Heart left ventricle (tissue), 13 donors: ENCODE data around the gene JUP.

ENCODE experiments used
- POLR2A ChIP-seq, 2 donors: fragments of 450-650 bp; IDR thresholded peaks; one replicate each; pipeline ENCODE4 v1.6.1; 2017; ENCODE audit warnings: antibody characterized with exemption in 2 of 2, mild to moderate bottlenecking in 2 of 2, moderate library complexity in 2 of 2
- TF ChIP-seq, protein P1 (sequence below), 12 donors: fragments of 200-600 bp; sonication (generic) in 4 of 12; IDR thresholded peaks; one replicate each; pipeline versions ENCODE4 v1.5.0 to v1.8.0; 2018 to 2022; ENCODE audit warnings: antibody characterized with exemption in 12 of 12, mild to moderate bottlenecking in 5 of 12
- donor health status: ischemic (EF 13 %, LVEDD 7.1; RV severe dilation, severe dysfunction).
- donor health status: DM: no; HTN: yes; CAD: no.
- donor health status: DM: no; HTN: no; CAD: no.
- donor health status: ischemic (EF 25% LVEDD 6.9; RV normal size, moderate dysfunction).
- donor health status: ischemic (EF 25% LVEDD 5.7; RV mildly dilated, moderate dysfunction).
- donor health status: ischemic (EF 35%, LVEDD 5.7; RV mildly dilated, moderate dysfunction).
- donor health status: nonischemic (EF 11% LVEDD 7.7; RV severe dilation, severe dysfunction).
- donor health status: DM: yes; HTN: yes; CAD: no.
- donor health status: PGD.
- donor health status: ischemic (EF 29% LVEDD 5.4; RV normal size, mild dysfunction).
- donor health status: nonischemic (EF 23%, LVEDD 6.1; RV moderate dilation, normal function).

DNA sequence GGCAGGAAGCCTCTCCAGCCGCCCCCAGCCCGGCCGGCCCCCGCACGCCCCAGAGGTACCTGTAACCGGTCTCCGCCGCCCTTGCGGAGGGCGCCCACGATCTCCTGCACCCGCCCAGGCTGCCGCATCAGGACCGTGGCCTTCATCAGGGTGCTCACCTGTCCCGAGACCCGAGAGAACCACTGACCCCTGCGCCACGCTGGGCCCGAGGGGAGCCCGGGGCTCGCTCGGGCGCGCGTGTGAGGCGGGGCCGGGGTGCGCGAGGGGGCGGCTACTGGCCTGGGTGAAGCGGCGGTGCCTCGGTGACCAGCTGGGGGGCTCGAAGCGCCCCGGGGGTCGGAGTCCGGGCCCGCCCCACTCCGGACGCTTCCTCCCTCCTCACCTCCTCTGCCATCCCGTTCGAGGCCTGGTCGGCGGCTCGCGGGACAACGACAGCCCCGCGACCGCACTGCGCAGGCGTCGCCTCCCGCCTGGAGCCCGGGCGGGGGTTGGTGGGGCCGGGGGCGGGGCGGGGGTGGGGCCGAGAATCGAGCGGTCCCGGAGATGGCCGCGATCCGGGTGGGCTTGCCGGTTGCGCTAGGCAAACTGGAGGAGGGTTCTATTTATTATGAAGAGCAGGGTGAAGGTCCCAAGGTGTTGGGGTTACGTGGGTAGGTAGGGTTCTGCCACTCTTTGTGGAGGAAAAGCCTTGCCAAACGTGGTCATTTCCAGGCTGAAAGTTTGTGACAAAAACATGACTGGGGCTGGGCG, 49.5 kb upstream of the JUP start, which contains the start of gene NT5C3B:
- TF ChIP-seq, protein P1, sequence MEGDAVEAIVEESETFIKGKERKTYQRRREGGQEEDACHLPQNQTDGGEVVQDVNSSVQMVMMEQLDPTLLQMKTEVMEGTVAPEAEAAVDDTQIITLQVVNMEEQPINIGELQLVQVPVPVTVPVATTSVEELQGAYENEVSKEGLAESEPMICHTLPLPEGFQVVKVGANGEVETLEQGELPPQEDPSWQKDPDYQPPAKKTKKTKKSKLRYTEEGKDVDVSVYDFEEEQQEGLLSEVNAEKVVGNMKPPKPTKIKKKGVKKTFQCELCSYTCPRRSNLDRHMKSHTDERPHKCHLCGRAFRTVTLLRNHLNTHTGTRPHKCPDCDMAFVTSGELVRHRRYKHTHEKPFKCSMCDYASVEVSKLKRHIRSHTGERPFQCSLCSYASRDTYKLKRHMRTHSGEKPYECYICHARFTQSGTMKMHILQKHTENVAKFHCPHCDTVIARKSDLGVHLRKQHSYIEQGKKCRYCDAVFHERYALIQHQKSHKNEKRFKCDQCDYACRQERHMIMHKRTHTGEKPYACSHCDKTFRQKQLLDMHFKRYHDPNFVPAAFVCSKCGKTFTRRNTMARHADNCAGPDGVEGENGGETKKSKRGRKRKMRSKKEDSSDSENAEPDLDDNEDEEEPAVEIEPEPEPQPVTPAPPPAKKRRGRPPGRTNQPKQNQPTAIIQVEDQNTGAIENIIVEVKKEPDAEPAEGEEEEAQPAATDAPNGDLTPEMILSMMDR (IDR thresholded peaks at IDR 0.05): no peak
- TF ChIP-seq POLR2A (IDR thresholded peaks at IDR 0.05): no peak
